Fibroblast of lung (primary cell): Measurements from ENCODE around the gene AGBL1. TPM values are rescaled to one million over a fixed set of nuclear protein-coding genes. Genes with fewer than 3 reads are reported as not detected.

Experiments used
- DNase-seq, 2 donors: peaks; one replicate each; pipeline versions ENCODE4 v3.0.0 to v3.0.0-alpha.2; 2010; ENCODE audit warnings: low read depth in 2 of 2
- H2AFZ ChIP-seq: 2 replicates; pipeline ENCODE4 v1.5.1; 2012; ENCODE audit warnings: low read length, control low read depth, inconsistent platforms
- H3K27ac ChIP-seq: 2 replicates; pipeline ENCODE4 v1.5.1; 2011; ENCODE audit warnings: low read length, control low read depth; ENCODE audit not compliant: insufficient read depth
- H3K27me3 ChIP-seq: 2 replicates; pipeline ENCODE4 v1.5.1; 2011; ENCODE audit warnings: mild to moderate bottlenecking, low read length; ENCODE audit not compliant: control insufficient read depth, insufficient read depth
- H3K36me3 ChIP-seq: 2 replicates; pipeline ENCODE4 v1.5.1; 2011; ENCODE audit warnings: low read length; ENCODE audit not compliant: control insufficient read depth, insufficient read depth
- H3K4me1 ChIP-seq: 2 replicates; pipeline ENCODE4 v1.5.1; 2011; ENCODE audit warnings: low read length; ENCODE audit not compliant: control insufficient read depth, insufficient read depth; ENCODE audit errors: extremely low read depth
- H3K4me2 ChIP-seq: 2 replicates; pipeline ENCODE4 v1.5.1; 2011; ENCODE audit warnings: low read length, control low read depth; ENCODE audit not compliant: insufficient read depth; ENCODE audit errors: extremely low read depth
- H3K4me3 ChIP-seq, 4 experiments: fragments of 200-600 bp in 1 of 4; sonication (generic) in 1 of 4; replicated peaks in 1 of 4; 2 replicates each; pipeline ENCODE4 v1.5.1; 2011 to 2016; ENCODE audit warnings: low read length in 4 of 4, low read depth in 3 of 4, mild to moderate bottlenecking in 3 of 4, control low read depth in 2 of 4, inconsistent platforms in 1 of 4, mixed read lengths in 1 of 4; ENCODE audit not compliant: insufficient read depth in 1 of 4; ENCODE audit errors: control extremely low read depth in 1 of 4
- H3K79me2 ChIP-seq: 2 replicates; pipeline ENCODE4 v1.5.1; 2012; ENCODE audit warnings: mild to moderate bottlenecking, low read length, inconsistent platforms; ENCODE audit not compliant: control insufficient read depth, insufficient read depth
- H3K9ac ChIP-seq: 2 replicates; pipeline ENCODE4 v1.5.1; 2011; ENCODE audit warnings: mild to moderate bottlenecking, low read length, control low read depth; ENCODE audit not compliant: insufficient read depth
- H3K9me3 ChIP-seq: 2 replicates; pipeline ENCODE4 v1.5.1; 2012; ENCODE audit warnings: low read depth, low read length; ENCODE audit not compliant: control insufficient read depth, insufficient read depth
- H4K20me1 ChIP-seq: 2 replicates; pipeline ENCODE4 v1.5.1; 2011; ENCODE audit warnings: low read length; ENCODE audit not compliant: control insufficient read depth, insufficient read depth; ENCODE audit errors: extremely low read depth
- CTCF ChIP-seq, 2 donors: IDR thresholded peaks in 1 of 2; conservative IDR thresholded peaks in 1 of 2; 1 replicate in 1 of 2; 2 replicates in 1 of 2; pipeline ENCODE4 v1.5.1; 2011 to 2012; ENCODE audit warnings: low read length in 2 of 2, control low read depth in 1 of 2, inconsistent platforms in 1 of 2, low read depth in 1 of 2, mild to moderate bottlenecking in 1 of 2
- EZH2 ChIP-seq: IDR thresholded peaks from 2 replicates; pipeline ENCODE4 v1.5.1; 2012; ENCODE audit warnings: low read length, control low read depth, mild to moderate bottlenecking; ENCODE audit errors: missing control alignments
- polyA plus RNA-seq, 2 donors: library from polyadenylated mRNA; depleted of rRNA in 1 of 2; stranded (reverse) in 1 of 2; unstranded in 1 of 2; fragments of >200 nt; gene quantifications; 2 replicates each; pipeline ENCODE4 v1.2.1, GENCODE V29; 2011 to 2012; ENCODE audit warnings: missing spikeins in 1 of 2
- total RNA-seq: library from RNA; depleted of rRNA; stranded (reverse); fragments of >200 nt; gene quantifications from 2 replicates; pipeline ENCODE4 v1.2.1, GENCODE V29; 2014

AGBL1 gene
- total and polyA plus RNA-seq, 2 donors (not counting 1 experiment from before 2014, with no cell fraction given), result not detected

GRCh38 chr15:86905625-86906256, 826.1 kb downstream of the AGBL1 start:
- Histone ChIP-seq H3K27me3 (no peaks in the 10 kb centered on the region), H3K79me2 (no peaks in the 10 kb centered on the region), H2AFZ (no peak overlapping the region), H3K27ac (no peak overlapping the region), H3K4me2 (no peak overlapping the region), H3K36me3 (no peaks in the 10 kb centered on the region), H3K4me1 (no peaks in the 10 kb centered on the region), H4K20me1 (no peaks in the 10 kb centered on the region), H3K4me3 (no peak overlapping the region), H3K9me3 (no peaks in the 10 kb centered on the region), H3K9ac (no peak overlapping the region)
- TF ChIP-seq EZH2 (no peak), CTCF (conservative IDR thresholded peaks at IDR 0.05 in 1 of 2, IDR thresholded peaks at IDR 0.05 in 1 of 2; ENCODE audit: low read depth in 1 of 2, low read length in 2 of 2) (no peak)
- DNase-seq, result no peak

DNA sequence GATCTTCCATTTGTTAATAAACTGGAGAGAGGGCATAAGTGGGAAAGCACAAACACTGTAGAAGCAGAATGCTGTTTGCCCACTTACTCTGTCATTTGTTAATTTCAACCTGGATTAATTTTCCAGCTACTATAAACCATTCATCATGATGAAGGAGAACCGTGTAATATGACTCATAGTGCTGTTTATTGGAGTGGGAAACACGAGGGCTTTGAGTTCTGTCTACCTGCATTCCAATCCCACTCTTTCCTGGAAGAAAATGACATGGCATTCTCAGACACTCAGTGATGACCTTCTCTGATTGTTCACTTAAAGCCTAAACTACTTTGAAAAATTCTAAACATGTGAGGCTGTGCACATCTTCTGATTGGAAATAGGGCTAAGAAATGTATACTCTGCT, 826.7 kb downstream of the AGBL1 start:
- H3K27me3 ChIP-seq, result no peaks in the 10 kb centered on the region
- no peak overlapping the region for H3K27ac ChIP-seq
- no peak overlapping the region for H3K9ac ChIP-seq
- no peak overlapping the region for H3K4me3 ChIP-seq
- no peak overlapping the region for H2AFZ ChIP-seq
- H3K36me3 ChIP-seq, result no peaks in the 10 kb centered on the region
- no peaks in the 10 kb centered on the region for H3K4me1 ChIP-seq
- DNase-seq, result peak in 1 of 2 donors; percentile 82
- H3K4me2 ChIP-seq, result no peak overlapping the region
- H3K79me2 ChIP-seq, result no peaks in the 10 kb centered on the region
- H3K9me3 ChIP-seq, result no peaks in the 10 kb centered on the region
- TF ChIP-seq EZH2 (no peak), CTCF (conservative IDR thresholded peaks at IDR 0.05 in 1 of 2, IDR thresholded peaks at IDR 0.05 in 1 of 2; ENCODE audit: low read depth in 1 of 2, low read length in 2 of 2) (no peak)
- H4K20me1 ChIP-seq, result no peaks in the 10 kb centered on the region

- no peaks in the 10 kb centered on the region for H3K27me3 ChIP-seq
- no peak overlapping the region for H3K4me2 ChIP-seq
- no peaks in the 10 kb centered on the region for H3K79me2 ChIP-seq
- no peak overlapping the region for H2AFZ ChIP-seq
- no peak for DNase-seq
- no peaks in the 10 kb centered on the region for H3K9me3 ChIP-seq
- H3K27ac ChIP-seq, result no peak overlapping the region
- H3K9ac ChIP-seq, result no peak overlapping the region
- TF ChIP-seq CTCF (conservative IDR thresholded peaks at IDR 0.05 in 1 of 2, IDR thresholded peaks at IDR 0.05 in 1 of 2; ENCODE audit: low read depth in 1 of 2, low read length in 2 of 2) (no peak), EZH2 (no peak)
- no peaks in the 10 kb centered on the region for H3K36me3 ChIP-seq
- H3K4me3 ChIP-seq, result no peak overlapping the region
- H4K20me1 ChIP-seq, result no peaks in the 10 kb centered on the region
- no peaks in the 10 kb centered on the region for H3K4me1 ChIP-seq
Observed at GRCh38 chr15:86911022-86911421, 831.4 kb downstream of the AGBL1 start.
